ENCODE measurements around the gene CAND2. TPM values are rescaled to one million over a fixed set of nuclear protein-coding genes. Genes with fewer than 3 reads are reported as not detected.

CAND2 gene
- polyA plus RNA-seq, 1 donor from 2014 or later, result 17.3 TPM

DNA sequence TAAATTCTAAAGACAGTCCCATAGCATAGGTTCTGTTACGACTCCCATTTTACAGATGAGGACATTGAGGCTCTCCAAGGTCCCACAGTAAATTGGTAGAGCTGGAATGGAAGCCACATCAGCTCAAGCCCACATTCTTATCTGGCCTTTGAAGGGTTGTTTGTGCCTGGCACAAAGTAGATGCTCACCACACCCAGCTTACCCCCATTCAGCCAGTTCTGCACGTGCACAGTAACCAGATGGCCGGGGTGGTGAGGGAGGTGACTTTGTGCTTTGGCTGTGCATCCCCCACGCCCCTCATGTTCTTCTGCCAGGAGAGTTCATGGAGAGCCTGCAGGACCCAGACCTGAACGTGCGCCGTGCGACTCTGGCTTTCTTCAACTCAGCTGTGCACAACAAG is 28.7 kb downstream of the CAND2 start:
- no peaks in the 10 kb centered on the region for H3K79me2 ChIP-seq (replicated peaks; ENCODE audit: insufficient read depth, low read length)
- no peak overlapping the region for H2AFZ ChIP-seq (ENCODE audit: low read depth, low read length)
- H3K4me2 ChIP-seq (ENCODE audit: low read length), result no peak overlapping the region
- H4K20me1 ChIP-seq (ENCODE audit: insufficient read depth), result no peaks in the 10 kb centered on the region
- H3F3A ChIP-seq (ENCODE audit: insufficient read depth, low read length, poor library complexity, severe bottlenecking), result no peaks in the 10 kb centered on the region
- TF ChIP-seq, protein P1, sequence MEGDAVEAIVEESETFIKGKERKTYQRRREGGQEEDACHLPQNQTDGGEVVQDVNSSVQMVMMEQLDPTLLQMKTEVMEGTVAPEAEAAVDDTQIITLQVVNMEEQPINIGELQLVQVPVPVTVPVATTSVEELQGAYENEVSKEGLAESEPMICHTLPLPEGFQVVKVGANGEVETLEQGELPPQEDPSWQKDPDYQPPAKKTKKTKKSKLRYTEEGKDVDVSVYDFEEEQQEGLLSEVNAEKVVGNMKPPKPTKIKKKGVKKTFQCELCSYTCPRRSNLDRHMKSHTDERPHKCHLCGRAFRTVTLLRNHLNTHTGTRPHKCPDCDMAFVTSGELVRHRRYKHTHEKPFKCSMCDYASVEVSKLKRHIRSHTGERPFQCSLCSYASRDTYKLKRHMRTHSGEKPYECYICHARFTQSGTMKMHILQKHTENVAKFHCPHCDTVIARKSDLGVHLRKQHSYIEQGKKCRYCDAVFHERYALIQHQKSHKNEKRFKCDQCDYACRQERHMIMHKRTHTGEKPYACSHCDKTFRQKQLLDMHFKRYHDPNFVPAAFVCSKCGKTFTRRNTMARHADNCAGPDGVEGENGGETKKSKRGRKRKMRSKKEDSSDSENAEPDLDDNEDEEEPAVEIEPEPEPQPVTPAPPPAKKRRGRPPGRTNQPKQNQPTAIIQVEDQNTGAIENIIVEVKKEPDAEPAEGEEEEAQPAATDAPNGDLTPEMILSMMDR (IDR thresholded peaks at IDR 0.05; ENCODE audit: poor library complexity, severe bottlenecking), result no peak
- TF ChIP-seq TAF1 (IDR thresholded peaks at IDR 0.05; ENCODE audit: low read depth), result no peak
- no peak for TF ChIP-seq RAD21 (conservative IDR thresholded peaks at IDR 0.05)
- no peak for TF ChIP-seq SMC3 (conservative IDR thresholded peaks at IDR 0.05; ENCODE audit: poor library complexity)
- no peak for TF ChIP-seq MXI1 (conservative IDR thresholded peaks at IDR 0.05; ENCODE audit: poor library complexity, severe bottlenecking)
- TF ChIP-seq POLR2AphosphoS5 (IDR thresholded peaks at IDR 0.05), result no peak
- TF ChIP-seq EP300 (conservative IDR thresholded peaks at IDR 0.05; ENCODE audit: poor library complexity, severe bottlenecking), result no peak
- no peak for TF ChIP-seq EZH2 (IDR thresholded peaks at IDR 0.05; ENCODE audit: borderline replicate concordance, insufficient read depth, low read length, poor library complexity, severe bottlenecking)
- TF ChIP-seq, protein P2, sequence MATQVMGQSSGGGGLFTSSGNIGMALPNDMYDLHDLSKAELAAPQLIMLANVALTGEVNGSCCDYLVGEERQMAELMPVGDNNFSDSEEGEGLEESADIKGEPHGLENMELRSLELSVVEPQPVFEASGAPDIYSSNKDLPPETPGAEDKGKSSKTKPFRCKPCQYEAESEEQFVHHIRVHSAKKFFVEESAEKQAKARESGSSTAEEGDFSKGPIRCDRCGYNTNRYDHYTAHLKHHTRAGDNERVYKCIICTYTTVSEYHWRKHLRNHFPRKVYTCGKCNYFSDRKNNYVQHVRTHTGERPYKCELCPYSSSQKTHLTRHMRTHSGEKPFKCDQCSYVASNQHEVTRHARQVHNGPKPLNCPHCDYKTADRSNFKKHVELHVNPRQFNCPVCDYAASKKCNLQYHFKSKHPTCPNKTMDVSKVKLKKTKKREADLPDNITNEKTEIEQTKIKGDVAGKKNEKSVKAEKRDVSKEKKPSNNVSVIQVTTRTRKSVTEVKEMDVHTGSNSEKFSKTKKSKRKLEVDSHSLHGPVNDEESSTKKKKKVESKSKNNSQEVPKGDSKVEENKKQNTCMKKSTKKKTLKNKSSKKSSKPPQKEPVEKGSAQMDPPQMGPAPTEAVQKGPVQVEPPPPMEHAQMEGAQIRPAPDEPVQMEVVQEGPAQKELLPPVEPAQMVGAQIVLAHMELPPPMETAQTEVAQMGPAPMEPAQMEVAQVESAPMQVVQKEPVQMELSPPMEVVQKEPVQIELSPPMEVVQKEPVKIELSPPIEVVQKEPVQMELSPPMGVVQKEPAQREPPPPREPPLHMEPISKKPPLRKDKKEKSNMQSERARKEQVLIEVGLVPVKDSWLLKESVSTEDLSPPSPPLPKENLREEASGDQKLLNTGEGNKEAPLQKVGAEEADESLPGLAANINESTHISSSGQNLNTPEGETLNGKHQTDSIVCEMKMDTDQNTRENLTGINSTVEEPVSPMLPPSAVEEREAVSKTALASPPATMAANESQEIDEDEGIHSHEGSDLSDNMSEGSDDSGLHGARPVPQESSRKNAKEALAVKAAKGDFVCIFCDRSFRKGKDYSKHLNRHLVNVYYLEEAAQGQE (IDR thresholded peaks at IDR 0.05; ENCODE audit: borderline replicate concordance), result no peak
- H3K9ac ChIP-seq (ENCODE audit: low read length), result no peak overlapping the region
- no peak overlapping the region for H3K27ac ChIP-seq (ENCODE audit: low read length)
- H3K36me3 ChIP-seq (ENCODE audit: insufficient read depth, low read length), result no peaks in the 10 kb centered on the region
- H3K27me3 ChIP-seq (ENCODE audit: insufficient read depth, low read depth, low read length), result no peaks in the 10 kb centered on the region
- no peak overlapping the region for H3K4me3 ChIP-seq (ENCODE audit: low read length)
- no peaks in the 10 kb centered on the region for H3K9me3 ChIP-seq (ENCODE audit: low read length)
- H3K9me2 ChIP-seq (ENCODE audit: insufficient read depth, low read length), result no peaks in the 10 kb centered on the region

DNA sequence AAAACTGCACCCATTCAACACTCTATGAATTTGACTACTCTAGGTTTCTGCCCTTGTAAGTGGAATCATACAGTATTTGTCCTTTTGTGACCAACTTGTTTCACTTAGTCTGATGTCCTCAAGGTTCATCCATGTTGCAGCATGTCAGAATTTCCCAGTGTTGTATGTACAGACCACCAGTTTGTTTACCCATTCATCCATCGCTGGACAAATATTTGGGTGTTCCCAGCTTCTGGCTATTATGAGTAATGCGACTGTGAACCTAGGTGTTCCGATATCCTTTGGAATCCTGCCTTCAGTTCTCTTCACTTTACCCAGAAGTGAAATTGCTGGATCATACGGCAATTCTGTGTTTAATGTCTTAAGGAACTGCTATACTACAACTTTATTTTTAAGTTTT is 32.3 kb downstream of the CAND2 start:
- TF ChIP-seq EZH2 (IDR thresholded peaks at IDR 0.05; ENCODE audit: borderline replicate concordance, insufficient read depth, low read length, poor library complexity, severe bottlenecking) (no peak), RAD21 (conservative IDR thresholded peaks at IDR 0.05) (no peak), POLR2AphosphoS5 (IDR thresholded peaks at IDR 0.05) (no peak), SMC3 (conservative IDR thresholded peaks at IDR 0.05; ENCODE audit: poor library complexity) (no peak), MXI1 (conservative IDR thresholded peaks at IDR 0.05; ENCODE audit: poor library complexity, severe bottlenecking) (no peak), EP300 (conservative IDR thresholded peaks at IDR 0.05; ENCODE audit: poor library complexity, severe bottlenecking) (no peak), TAF1 (IDR thresholded peaks at IDR 0.05; ENCODE audit: low read depth) (no peak)
- TF ChIP-seq, protein P2 (IDR thresholded peaks at IDR 0.05; ENCODE audit: borderline replicate concordance), result no peak
- TF ChIP-seq, protein P1 (IDR thresholded peaks at IDR 0.05; ENCODE audit: poor library complexity, severe bottlenecking), result no peak
- Histone ChIP-seq H3K9me2 (ENCODE audit: insufficient read depth, low read length) (no peaks in the 10 kb centered on the region), H3K9ac (ENCODE audit: low read length) (no peak overlapping the region), H3K36me3 (ENCODE audit: insufficient read depth, low read length) (no peaks in the 10 kb centered on the region), H3K79me2 (replicated peaks; ENCODE audit: insufficient read depth, low read length) (no peaks in the 10 kb centered on the region), H3K4me3 (ENCODE audit: low read length) (no peak overlapping the region), H3K27ac (ENCODE audit: low read length) (no peak overlapping the region), H3F3A (ENCODE audit: insufficient read depth, low read length, poor library complexity, severe bottlenecking) (no peaks in the 10 kb centered on the region), H3K27me3 (ENCODE audit: insufficient read depth, low read depth, low read length) (no peaks in the 10 kb centered on the region), H3K9me3 (ENCODE audit: low read length) (no peaks in the 10 kb centered on the region), H4K20me1 (ENCODE audit: insufficient read depth) (no peaks in the 10 kb centered on the region), H3K4me2 (ENCODE audit: low read length) (no peak overlapping the region), H2AFZ (ENCODE audit: low read depth, low read length) (no peak overlapping the region)

All from neural cell (in vitro differentiated cells).